Activated CD4-positive, alpha-beta T cell treated with anti-CD3 and anti-CD28 coated beads, Interleukin-2, Interleukin-6, amounts not matched to agents 100 ng/mL and 50 ng/mL, durations not matched to agents 16 hours and 8 hours (primary cell): ENCODE results near the gene GSG1L.

Experiments used
- DNase-seq: peaks from one replicate; pipeline ENCODE4 v3.0.0-alpha.2; 2020

The GSG1L gene

GRCh38 chr16:28063591-28064061 lies at the start of gene GSG1L:
TSS of gene GSG1L (minus strand) at chr16:28063714. CDS start at chr16:28063424, 290 bp downstream.
- no peak for DNase-seq

GRCh38 chr16:28112908-28113307 lies 49.4 kb upstream of the GSG1L start:
- peak; percentile 80 for DNase-seq

DNA sequence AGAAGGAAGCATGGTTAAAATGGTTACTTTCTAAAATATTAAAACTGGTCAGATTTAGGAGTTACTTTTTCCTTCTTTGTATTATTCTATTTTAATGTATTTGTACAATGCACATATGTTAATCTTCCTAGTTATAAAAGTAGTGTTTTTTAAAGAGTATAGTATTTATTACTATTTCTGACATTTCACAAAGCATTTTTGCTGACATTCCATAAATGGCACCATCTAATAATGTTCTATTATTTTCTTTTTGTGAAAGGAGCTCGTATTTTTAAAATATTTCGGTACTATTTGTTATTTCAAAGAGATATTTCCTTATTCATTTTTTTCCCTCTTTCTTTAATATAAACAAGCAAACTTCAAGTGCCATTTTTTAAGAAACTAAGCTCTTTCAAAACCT lies 47.5 kb upstream of the GSG1L start:
- DNase-seq: no peak

- no peak for DNase-seq
Observed at GRCh38 chr16:28110479-28110878, 47.0 kb upstream of the GSG1L start.

GRCh38 chr16:28110074-28110473 lies 46.6 kb upstream of the GSG1L start:
- DNase-seq: peak; percentile 9

GRCh38 chr16:28108590-28109247 lies 45.2 kb upstream of the GSG1L start:
- no peak for DNase-seq

DNA sequence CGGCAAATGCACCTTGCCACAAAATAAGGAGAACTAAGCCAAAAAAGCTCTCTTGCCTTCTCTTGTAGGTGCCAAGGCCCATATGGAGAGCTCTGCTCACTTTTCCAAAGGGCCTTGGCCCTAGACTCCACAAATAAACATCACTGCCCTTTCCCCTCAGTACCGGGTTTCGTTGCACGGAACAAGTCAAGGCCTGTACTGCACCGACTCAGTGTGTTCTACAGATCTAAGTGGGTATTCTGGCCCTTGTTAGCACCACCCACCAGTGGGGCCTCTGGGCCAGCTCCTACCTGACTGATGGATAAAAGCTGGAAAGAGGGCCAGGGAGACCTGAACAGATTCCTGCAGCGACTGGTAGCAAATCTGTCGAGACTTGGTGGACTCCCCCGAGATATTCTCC lies 43.7 kb upstream of the GSG1L start:
- no peak for DNase-seq

DNA sequence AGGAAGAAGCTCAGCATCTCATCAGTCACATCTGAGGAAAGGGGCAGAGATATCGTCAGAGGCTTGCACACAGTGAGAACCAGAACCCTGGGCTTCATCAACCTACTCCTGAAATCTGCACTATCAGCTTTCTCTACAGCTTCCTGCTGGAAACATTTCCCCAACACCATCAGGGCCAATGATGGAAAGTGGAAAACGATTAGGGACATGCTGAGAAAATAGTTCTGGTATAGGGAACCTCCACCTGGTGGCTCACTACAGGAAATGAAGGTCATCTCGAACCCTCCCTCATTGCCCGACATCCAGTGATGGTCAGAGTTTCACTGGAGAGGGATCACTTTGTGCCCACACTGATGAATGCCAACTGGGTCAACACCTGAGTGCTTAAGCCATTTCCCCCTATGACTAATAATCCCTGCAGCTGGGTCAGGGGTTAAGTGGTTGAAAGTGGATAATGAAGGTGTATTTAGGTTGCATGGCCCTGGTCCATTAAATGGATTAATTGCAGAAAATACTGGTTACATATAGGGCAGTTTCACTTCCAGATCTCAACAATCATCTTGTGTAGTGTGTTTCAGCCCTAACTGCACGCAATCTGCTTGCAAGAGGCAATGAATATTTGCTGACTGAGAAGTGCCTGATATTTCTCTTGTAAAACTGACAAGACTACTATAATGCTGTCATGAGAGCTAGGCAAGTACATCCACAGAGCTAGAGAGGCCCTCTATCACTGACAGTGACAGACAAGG lies 43.1 kb upstream of the GSG1L start:
- DNase-seq: no peak

DNA sequence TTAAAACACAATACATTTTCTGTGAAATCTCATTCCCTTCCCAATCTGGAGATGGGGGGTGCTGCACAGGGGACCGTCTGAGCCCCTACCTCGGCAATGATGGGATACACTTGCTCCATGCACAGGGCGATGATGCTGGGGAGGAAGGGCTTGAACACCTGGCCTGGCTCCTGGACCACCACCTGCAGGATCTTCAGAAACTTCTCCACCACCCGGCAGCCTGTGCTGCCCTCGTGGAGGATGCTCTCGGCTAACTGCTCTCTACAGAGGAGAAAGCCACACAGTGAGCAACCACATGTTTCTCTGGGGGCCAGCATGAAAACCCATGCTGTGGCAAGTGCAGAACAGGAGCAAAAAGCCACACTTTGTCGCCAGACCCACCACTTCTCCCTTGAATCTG lies 42.4 kb upstream of the GSG1L start:
- DNase-seq: no peak

DNA sequence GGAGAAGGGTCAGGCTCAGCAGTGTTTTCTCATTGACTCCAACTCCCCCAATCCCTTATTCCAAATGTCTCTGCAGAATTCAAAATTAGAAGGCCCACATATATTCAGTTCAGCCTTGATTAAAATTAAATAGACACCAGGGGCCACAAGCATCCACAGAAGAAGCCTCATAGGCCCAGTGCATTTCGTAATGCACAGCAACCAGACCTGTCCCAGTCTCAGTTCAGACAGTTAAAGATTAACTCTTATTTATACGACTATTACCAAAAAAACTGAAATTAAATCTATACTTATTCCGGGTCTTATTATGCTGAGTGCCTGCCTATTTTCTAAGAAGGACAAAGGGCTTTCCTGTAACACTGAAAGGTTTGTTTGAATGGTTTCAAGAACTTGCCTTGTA lies 41.8 kb upstream of the GSG1L start:
- DNase-seq: no peak

DNA sequence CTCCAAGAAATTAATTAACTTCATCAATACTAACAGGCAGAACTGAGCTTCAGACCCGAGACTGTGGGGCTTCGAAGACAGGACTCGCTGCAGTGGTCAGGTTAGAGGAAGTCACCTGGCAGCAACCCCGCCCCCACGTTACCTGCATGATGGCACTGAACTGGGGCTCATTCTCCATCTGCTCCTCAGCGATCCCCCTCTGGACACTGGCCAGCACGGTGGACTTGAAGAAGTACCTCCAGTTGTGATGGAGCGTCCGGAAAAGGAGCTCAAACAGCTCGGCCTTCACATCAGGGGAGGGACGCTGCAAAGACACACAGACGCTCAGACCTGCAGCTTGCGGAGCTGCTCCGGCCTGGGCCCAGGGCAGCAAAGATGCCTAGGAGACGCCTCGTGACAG lies 40.9 kb upstream of the GSG1L start:
- DNase-seq: no peak

- no peak for DNase-seq
Observed at GRCh38 chr16:28103516-28104170, 40.1 kb upstream of the GSG1L start.

- no peak for DNase-seq
Observed at GRCh38 chr16:28101533-28101890, 38.0 kb upstream of the GSG1L start.

- no peak for DNase-seq
Observed at GRCh38 chr16:28100810-28101532, 37.5 kb upstream of the GSG1L start.

DNA sequence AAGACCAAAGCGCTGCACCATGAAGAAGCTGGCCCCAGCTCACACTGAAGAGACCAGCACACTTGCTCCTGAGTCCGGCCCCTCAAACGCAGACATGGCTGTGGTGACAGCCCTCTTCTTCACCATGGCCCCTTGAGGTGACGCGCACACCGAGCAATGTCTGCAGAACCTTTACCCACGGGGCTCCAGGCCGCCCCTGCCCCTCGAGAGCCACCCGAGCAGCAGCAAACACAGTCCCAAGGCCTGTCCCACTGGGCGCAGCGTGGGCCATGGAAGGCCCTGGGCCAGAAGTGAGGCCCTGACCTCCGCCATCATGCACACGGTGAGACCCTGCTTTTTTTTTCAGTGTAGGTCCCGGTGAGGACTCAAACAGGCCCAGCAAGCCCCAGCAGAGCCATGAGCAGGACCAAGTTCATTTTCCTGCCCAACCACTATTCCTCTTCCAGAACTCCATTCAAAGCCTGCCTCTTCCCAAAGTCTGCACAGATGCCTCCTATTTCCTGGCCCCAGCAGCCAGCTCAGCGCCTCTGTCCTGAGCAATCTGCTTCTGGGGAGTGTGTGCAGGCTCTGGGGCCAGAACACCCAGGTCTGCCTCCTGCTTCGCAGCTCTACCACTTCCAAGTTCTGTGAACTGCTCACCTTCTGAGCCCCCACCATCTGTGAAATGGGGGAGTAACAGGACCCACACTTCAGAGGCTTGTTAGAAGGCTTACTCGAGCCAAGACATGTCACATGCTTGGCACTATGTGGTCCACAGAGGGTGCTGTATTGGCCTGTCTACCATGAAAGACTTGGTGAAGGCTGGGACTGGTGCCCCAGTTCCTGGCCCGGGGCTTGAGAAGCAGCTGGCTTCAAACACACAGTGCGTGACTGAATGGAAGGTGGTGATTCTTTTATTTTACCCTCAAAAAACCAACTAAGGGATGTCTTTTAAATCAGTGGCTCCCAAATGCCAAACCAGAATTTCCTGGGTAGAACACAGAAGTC lies 35.7 kb upstream of the GSG1L start:
- DNase-seq: no peak

- no peak for DNase-seq
Observed at GRCh38 chr16:28098171-28098958, 34.9 kb upstream of the GSG1L start.

GRCh38 chr16:28096983-28097899 lies 33.7 kb upstream of the GSG1L start:
- no peak for DNase-seq

DNA sequence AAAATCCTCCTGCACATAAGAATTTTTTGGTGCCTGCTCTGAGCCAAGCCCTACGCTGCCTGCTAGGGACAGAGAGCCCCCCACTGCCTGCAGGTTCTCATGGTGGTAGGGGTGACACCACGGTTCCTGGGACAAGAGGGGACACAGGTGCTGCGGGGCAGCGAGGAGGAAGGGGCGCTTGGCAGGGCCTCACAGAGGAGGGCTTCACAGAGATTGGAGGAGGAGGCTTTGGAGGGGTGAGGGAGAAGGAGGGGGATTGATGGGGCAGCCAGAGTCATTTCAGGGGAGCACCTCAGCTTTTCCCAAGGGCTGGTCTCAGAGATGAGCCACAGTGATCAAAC lies 29.8 kb upstream of the GSG1L start:
- no peak for DNase-seq

GRCh38 chr16:28092721-28093384 lies 29.3 kb upstream of the GSG1L start:
- DNase-seq: no peak

DNA sequence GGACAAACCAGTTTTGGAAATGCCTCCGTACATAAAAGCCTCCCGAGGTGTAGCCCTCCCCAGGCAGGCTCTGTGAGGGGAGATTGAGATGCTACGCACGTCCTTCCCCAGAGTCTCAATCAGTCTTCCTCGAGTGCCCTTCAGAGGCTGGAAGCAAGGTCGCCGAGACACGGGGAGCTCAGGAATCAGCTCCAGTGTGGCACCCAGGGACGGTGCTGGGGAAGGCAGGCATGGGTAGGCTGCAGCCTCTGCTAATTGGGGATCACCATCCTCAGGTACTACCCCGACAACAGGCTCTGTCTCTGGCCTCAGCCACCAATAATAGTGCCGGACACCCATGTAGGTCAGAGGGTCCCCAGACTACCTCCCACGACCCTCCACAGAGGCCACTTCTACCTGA lies 28.1 kb upstream of the GSG1L start:
- no peak for DNase-seq
